Measurements from ENCODE around the gene FMO1.
"Not testable (repeated sequence)": the region's sequence is repeated elsewhere in the genome, so short reads cannot be mapped to it uniquely, and the experiment has no call there.

FMO1 gene

DNA sequence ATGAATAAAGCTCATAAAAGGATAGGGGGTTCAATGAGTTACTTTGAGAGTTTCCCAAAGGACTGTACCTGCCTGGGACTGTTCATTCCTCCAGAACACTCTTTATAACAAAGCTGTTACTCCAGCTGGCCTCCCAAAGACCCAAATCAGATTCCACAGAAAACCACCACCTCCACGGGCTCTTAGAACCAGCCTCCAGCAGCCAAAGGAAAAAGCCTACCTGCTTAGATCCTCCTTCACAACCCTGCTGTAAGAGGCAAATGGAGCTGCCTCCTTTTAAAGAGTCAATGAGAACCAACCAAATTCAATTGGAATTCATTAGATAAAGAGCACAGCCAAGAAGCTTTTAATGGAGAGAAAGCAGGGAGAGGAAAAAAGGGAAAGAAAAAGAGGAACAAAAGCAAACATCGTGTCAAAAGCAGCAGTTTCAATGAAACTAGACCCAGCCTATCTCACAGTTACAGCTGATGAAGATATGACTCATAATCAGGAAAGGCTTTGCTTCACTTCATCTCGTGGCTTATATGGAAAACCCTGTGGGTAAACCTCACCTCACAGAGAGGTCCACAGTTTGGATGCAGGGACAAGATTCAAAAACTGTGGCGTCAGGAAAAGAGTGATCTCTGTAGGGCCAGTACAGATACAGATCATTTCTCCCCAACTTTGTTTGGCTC, 37.9 kb downstream of the FMO1 start:
- DNase-seq, result no peak

DNA sequence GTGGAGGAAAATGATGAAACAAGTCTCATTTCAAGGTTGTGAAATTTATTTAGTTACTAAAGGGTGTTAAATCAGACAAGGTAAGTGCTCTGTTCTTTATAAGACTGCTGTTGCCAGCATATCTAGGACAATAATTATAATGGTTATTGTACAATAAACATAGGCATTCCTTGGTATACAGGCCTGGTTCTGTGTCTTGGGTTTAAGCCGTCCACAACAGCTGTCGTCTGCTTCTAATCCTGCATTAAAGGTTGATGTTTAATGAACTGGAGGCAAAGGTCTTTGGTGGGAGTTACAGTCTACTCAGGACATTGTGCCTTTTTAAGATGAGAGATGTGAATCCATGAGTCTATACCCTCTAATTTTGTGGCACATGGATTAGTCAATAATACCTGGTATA, 42.3 kb downstream of the FMO1 start:
- no peak for DNase-seq

DNA sequence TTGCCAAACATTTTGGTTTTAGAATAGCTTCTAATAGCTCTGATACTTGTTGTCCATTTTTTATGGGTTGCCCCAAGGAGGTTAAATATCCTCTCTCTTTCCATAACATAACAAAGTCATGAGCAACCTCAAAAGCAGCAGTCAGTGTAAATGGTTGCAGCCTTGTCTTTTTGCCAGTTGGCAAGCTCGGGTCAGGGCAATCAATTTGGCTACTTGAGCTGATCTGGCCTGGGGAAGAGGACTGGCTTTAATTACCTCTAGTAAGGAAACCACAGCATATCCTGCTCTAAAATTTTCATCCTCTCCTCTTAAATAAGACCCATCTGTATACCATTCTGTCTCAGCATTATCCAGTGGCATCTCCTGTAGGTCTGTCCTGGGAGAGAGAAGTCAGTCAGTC, 44.5 kb downstream of the FMO1 start:
- no peak for DNase-seq

DNA sequence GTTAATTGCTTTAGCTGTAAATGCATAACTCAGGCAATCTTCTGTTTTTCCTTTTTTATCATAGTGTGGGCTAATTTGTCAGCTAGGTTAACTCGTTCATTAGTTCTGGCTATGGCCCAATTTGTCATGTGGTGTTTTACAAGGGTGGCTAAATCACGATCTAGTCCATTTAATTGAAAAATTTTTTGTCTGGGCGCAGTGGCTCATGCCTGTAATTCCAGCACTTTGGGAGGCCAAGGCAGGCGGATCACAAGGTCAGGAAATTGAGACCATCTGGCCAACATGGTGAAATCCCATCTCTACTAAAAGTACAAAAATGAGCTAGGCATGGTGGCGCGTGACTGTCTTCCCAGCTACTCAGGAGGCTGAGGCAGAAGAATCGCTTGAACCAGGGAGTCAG, 47.1 kb downstream of the FMO1 start:
- not testable (repeated sequence) for DNase-seq

DNA sequence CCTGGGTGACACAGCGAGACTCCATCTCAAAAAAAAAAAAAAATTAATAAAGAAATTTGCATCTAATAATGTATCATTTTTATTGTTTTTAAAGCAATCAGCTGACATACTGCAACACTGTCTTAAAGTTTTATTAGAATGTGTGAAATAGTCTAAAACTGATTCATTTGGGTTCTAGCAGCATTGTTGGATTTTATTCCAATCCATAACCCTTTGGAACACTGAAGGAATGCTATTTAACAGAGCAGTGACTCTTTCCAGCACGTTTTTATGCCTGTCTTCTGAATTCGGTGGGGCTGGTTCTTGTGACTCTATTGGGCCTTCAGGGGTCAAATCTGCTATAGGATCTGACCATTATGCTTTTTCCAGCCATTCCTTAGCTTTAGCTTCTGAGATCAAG, 47.5 kb downstream of the FMO1 start:
- no peak for DNase-seq

DNA sequence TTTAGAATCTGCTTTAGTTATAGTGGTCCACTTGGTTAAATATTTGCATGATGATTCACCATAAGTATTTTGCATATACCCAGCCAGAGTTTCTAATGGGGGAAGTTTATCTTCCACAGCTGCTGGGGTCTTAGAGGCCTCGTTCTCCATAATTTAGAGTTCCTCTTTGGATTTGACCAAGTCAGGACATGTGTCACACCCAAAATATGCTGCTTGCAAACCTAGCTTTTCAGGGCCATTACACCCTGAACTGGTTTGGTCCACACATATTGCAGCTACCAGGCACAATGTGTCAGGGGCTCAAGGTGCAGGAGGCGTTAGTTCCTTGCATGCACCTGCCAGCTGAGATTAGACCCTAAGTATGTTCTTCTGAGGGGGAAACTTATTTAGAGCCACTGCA, 48.6 kb downstream of the FMO1 start:
- DNase-seq, result no peak

DNA sequence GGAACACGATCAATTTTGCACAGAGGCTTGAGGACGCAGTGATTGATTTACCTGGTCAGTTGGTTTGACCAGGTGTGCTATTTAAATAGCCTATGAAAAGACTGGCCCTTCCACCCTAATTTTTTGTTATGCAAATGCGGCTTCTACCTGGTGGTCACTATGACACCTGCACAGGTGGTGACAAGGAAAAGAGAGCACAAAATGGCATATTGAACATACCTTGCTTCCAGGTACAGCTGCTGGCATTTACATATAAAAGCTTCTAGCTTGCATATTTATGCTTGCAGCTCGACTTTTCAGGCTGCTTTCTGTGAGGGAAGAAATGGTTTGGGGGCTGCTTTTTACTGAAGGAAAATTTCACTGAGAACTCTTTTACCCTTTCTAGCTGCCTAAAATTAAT, 50.4 kb downstream of the FMO1 start:
- no peak for DNase-seq

DNA sequence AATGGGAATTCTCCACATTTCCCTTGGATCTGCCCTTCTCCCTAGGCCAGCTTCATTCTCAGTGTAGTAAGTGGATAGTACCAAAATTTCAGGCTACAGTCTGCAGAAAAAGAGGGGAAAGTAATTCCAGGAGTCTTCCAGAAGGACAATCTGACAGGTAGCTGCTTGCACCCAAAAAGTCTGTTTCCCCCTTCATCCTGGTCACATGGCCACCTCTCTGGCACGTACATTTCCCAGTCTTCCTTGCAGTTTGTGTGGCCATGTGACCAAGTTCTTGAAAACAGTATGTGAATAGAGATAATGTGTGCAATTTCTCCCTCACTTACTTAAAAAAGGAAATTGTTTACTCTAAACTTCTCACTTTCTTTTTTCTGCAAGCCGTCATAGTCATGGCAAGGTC, 51.0 kb downstream of the FMO1 start:
- no peak for DNase-seq

DNA sequence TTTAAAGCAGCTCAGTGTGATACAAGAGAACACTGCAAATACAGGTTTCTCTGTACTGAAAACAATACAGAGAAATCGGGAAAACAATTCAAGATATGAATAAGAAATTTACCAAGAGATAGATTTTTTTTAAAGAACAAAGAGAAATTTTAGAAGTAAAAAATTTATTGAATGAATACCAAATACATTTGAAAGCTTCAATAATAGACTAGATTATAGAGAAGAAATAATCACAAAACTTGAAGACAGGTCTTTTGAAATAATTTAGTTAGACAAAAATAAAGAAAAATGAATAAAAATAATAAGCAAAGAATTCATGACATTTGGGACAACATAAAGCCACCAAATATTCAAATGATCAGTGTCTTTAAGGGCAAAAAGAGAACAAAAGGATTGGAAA, 52.1 kb downstream of the FMO1 start:
- no peak for DNase-seq

DNA sequence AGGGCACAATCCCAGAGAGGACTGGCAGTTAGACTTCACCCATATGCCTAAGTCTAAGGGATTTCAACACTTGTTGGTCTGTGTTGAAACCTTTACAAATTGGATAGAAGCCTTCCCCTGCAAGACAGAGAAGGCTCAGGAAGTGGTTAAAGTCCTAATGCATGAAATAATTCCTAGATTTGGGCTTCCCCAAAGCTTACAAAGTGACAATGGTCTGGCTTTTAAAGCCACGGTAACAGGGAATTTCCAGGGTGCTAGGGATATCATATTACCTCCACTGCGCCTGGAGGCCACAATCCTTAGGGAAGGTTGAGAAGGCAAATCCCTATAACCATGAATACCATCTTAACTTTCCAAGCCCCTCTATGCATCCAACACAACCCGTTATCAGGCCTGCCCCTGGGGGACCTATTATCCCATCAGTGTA, 62.4 kb downstream of the FMO1 start:
- no peak for DNase-seq

DNA sequence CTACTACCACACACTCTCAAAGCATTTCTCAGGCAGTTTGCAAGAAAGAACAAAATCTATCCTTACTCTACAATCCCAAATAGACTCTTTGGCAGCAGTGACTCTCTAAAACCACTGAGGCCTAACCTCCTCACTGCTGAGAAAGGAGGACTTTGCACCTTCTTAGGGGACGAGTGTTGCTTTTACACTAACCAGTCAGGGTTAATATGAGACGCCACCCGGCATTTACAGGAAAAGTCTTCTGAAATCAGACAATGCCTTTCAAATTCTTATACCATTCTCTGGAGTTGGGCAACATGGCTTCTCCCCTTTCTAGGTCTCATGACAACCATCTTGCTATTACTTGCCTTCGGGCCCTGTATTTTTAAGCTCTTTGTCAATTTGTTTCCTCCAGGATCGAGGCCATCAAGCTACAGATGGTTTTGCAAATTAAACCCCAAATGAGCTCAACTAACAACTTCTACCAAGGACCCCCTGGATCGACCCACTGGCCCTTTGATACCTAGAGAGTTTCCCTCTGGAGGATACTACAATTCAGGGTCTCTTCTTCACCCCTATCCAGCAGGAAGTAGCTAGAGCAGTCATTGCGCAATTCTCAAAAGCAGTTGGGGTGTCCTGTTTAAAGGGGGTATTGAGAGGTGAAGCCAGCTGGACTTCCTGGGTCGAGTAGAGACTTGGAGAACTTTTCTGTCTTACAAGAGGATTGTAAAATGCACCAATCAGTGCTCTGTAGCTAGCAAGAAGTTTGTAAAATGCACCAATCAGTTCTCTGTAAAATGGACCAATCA, 63.7 kb downstream of the FMO1 start:
- DNase-seq, result no peak

DNA sequence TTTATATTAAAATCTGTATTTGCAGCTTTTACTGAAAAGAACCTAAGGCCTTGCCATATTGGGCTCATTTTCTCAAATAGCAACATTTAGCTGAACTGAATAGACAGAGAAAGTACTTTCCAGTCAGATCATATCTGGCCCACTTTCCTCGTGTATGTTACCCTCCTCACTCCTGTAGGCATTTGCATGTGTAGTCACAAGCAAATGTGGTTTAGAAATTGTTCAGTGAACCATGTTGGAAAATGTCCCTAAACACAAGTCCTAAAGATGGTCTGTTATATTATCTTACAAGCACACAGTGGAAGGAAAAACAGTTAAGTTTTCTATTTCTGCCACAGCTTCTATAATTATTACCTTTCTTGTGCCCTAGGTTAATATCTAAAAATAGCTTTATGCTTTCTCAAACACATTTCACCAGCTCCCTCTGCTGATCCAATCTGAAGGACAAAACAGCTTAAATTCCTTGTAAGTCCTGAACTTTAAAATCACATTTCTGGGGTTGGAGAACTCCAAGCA, 65.1 kb downstream of the FMO1 start:
- DNase-seq, result no peak

DNA sequence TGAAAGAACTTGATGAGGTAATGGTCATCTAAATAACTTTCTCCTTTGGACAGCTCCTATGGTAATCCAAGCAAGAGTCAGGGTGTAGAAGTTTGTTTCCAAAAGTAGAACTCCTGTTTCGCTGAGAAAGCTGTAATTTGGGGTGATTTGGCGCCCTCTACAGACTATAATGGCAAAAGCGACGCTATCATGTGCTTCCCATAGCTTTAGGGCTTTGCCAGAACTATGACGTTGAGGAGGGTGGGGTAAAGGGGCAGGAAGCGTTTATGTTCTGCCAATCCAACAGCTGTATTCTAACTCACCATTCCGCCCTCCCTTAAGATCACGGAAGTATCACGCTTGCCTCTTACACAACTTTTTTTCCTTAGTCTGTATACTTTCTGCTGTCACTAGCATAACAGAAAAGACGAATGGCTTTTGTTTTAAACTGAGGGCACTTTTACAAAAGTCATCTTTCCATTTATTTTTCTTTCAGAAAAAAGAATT, 65.6 kb downstream of the FMO1 start, which contains the start of gene FMO4:
Gene FMO4 (plus strand): TSS at position 349 of the 486 bp plus-strand sequence. CDS start 5,643 bp downstream, outside the sequence.
- DNase-seq, result peak; percentile 74

DNA sequence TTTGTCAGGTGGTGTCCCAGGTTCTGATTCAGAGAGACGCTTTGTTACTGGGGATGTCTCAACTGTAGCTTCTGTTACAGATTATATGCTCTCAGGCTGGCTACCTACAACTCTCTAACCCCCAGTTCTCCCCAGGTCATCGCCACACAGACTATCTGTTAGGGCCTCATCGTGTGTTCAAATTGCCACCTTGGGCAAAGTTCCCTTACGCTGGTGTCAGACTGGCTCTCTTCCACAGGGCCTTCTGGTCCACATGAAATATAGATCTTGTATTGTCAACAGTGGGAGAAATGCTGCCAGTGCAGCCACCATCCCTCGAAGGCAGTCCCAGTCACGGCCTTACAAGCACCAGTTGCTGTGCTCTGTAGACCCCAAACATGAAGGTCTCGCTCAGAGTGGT, 81.0 kb downstream of the FMO1 start:
- DNase-seq, result no peak

DNA sequence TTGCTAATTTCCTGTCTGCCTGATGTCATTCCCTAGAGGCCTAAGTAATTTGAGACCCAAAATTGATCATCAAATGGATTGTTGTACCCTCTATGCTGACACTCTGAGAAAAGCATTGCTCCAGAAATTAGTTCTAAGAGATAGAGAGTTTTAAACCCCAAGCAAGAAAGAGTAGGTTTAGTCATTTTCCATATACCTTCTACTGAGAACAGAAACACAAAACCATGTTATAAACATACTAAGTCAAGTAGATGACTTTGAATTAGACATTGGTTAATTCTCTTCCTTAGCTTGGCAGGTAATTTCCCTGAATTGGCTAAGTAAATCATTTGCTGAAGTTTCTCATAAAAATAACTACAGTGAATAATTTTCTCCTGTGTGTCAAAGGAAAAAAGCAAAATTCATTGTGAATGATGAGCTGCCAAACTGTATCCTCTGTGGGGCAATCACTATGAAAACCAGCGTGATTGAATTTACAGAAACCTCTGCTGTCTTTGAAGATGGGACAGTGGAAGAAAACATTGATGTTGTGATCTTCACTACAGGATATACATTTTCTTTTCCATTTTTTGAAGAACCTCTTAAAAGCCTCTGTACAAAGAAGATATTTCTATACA, 85.8 kb downstream of the FMO1 start:
- no peak for DNase-seq
